MCF 10A (cell line): ENCODE measurements around the gene QARS1. TPM values are rescaled to one million over a fixed set of nuclear protein-coding genes. Genes with fewer than 3 reads are reported as not detected.

ENCODE experiments used
- BruUV-seq: library from RNA; stranded (reverse); fragments of 400-500 nt; replicated peaks from 2 replicates; lab custom pipeline; 2021; lab: Mats Ljungman, UMichigan
- CTCF ChIA-PET: fragments of 300-600 bp; sonication (Branson Sonifier 250); formaldehyde crosslinking; extraction: SDS; loops from one replicate; lab custom pipeline; 2021; ENCODE audit warnings: antibody characterized with exemption, inconsistent platforms; lab: Yijun Ruan, JAX
- POLR2A ChIA-PET: fragments of 300-600, 350-650 bp; sonication (Branson Sonifier 250); formaldehyde crosslinking; extraction: SDS; loops from one replicate; lab custom pipeline; 2020; ENCODE audit warnings: antibody characterized with exemption, inconsistent platforms; lab: Yijun Ruan, JAX
- DNase-seq: peaks from one replicate; pipeline ENCODE4 v3.0.0-alpha.2; 2018; ENCODE audit not compliant: unreplicated experiment
- H3K27ac Mint-ChIP-seq: one replicate; pipeline ENCODE4 v1.8.0; 2022; ENCODE audit warnings: mild to moderate bottlenecking, low read depth, mixed read lengths; ENCODE audit not compliant: unreplicated experiment
- H3K27me3 Mint-ChIP-seq: one replicate; pipeline ENCODE4 v1.8.0; 2022; ENCODE audit warnings: mixed read lengths; ENCODE audit not compliant: insufficient read depth, unreplicated experiment
- H3K36me3 Mint-ChIP-seq: one replicate; pipeline ENCODE4 v1.8.0; 2022; ENCODE audit warnings: mild to moderate bottlenecking, moderate library complexity, mixed read lengths; ENCODE audit not compliant: insufficient read depth, unreplicated experiment
- H3K4me1 Mint-ChIP-seq: one replicate; pipeline ENCODE4 v1.8.0; 2022; ENCODE audit warnings: mixed read lengths; ENCODE audit not compliant: insufficient read depth, unreplicated experiment
- H3K4me3 Mint-ChIP-seq: one replicate; pipeline ENCODE4 v1.8.0; 2022; ENCODE audit warnings: mild to moderate bottlenecking, moderate library complexity, mixed read lengths; ENCODE audit not compliant: unreplicated experiment
- H3K9me3 Mint-ChIP-seq: one replicate; pipeline ENCODE4 v1.8.0; 2022; ENCODE audit warnings: mixed read lengths; ENCODE audit not compliant: unreplicated experiment
- intact Hi-C: fragments of 100-400 bp; cut with micrococcal nuclease; formaldehyde crosslinking; loops from 2 replicates; pipeline ENCODE4 v1.14.1; 2022
- total RNA-seq: library from RNA; stranded (reverse); gene quantifications from 2 replicates; pipeline ENCODE4 v1.2.3, GENCODE V29; 2022
- TF ChIP-seq, protein P1 (sequence below): fragments of 200-600 bp; IDR thresholded peaks from one replicate; pipeline ENCODE4 v1.8.0; 2022; ENCODE audit warnings: antibody characterized with exemption, mild to moderate bottlenecking; ENCODE audit not compliant: unreplicated experiment

Gene QARS1
- total RNA-seq, 1 experiment from 2014 or later: 149 TPM

DNA sequence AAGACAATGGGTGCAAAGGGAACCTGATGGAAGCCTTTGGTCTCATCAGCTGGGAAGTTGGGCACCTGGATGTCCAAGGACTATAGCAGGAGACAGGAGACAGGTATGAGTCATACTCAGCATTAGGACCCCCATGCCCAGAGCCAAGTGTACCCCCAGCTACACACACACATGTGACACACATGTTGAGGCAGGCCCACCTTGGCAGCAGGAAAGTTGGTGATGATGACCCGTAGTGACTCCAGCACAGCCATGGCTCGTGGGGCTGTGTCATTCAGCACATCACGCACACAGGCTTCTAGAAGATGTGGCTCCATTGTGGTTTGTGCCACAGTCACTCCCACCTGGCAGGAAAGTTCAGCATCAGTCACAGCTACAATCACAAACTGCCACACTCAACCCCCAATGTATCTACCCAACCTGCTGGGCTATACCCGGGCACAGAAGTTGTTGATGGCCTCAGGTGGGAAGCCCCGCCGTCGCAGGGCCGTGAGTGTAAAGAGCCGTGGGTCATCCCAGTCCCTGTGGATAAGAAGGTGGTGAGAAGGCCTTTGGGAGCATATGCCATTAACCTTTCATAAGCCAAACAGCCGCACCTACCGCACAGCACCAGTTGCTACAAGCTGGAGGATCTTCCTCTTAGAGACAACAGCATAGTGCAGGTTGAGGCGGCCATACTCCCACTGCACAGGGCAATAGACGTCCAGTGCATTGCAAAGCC, 5.5 kb downstream of the QARS1 start:
- H3K9me3 Mint-ChIP-seq: no peaks in the 10 kb centered on the region
- CTCF ChIA-PET: no interaction called here
- H3K36me3 Mint-ChIP-seq: peaks cover 65% of the 10 kb centered on the region
- no peak overlapping the region for H3K27ac Mint-ChIP-seq
- no peak overlapping the region for H3K4me3 Mint-ChIP-seq
- no peak for DNase-seq
- POLR2A ChIA-PET: interaction anchor here (0.7 kb wide), 1 partner anchor 87 kb away, joined by 3 read pairs; no protein-coding TSS in a partner anchor
- TF ChIP-seq, protein P1, sequence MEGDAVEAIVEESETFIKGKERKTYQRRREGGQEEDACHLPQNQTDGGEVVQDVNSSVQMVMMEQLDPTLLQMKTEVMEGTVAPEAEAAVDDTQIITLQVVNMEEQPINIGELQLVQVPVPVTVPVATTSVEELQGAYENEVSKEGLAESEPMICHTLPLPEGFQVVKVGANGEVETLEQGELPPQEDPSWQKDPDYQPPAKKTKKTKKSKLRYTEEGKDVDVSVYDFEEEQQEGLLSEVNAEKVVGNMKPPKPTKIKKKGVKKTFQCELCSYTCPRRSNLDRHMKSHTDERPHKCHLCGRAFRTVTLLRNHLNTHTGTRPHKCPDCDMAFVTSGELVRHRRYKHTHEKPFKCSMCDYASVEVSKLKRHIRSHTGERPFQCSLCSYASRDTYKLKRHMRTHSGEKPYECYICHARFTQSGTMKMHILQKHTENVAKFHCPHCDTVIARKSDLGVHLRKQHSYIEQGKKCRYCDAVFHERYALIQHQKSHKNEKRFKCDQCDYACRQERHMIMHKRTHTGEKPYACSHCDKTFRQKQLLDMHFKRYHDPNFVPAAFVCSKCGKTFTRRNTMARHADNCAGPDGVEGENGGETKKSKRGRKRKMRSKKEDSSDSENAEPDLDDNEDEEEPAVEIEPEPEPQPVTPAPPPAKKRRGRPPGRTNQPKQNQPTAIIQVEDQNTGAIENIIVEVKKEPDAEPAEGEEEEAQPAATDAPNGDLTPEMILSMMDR: no peak
- peaks cover 7% of the 10 kb centered on the region for H3K4me1 Mint-ChIP-seq
- BruUV-seq: TSS peak; percentile 16
- intact Hi-C loops: no loop called here
- no peaks in the 10 kb centered on the region for H3K27me3 Mint-ChIP-seq

DNA sequence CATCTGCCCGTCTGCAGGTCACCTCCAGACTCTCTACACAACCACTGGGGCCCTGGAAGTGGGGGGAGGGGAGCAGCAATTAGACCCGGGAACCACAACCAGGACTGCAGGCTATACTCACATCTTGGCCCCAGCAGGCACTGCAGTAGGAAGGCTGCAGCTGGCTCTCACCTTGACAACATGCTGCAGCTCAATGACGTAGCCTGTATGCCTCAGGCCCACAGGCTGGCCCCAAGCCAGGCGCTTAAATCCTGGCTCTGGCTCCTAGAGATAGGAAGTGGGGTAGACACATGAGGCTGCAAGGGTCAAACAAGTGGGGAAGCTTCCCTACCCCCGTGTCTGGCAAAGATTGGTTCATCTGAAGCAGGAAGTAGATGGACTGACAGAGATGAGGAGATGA, 6.1 kb downstream of the QARS1 start:
- H3K27ac Mint-ChIP-seq: no peak overlapping the region
- peak; percentile 36 for DNase-seq
- no peak overlapping the region for H3K4me3 Mint-ChIP-seq
- peaks cover 70% of the 10 kb centered on the region for H3K36me3 Mint-ChIP-seq
- H3K9me3 Mint-ChIP-seq: no peaks in the 10 kb centered on the region
- ChIA-PET CTCF (no interaction called here), POLR2A (interaction anchor here (0.6 to 0.7 kb wide), 2 partner anchors 22 to 86 kb away, joined by 3 read pairs; partner anchors contain the start of gene USP19)
- TF ChIP-seq, protein P1: no peak
- no TSS peak for BruUV-seq
- intact Hi-C loops: no loop called here
- peaks cover 4% of the 10 kb centered on the region for H3K4me1 Mint-ChIP-seq
- no peaks in the 10 kb centered on the region for H3K27me3 Mint-ChIP-seq

DNA sequence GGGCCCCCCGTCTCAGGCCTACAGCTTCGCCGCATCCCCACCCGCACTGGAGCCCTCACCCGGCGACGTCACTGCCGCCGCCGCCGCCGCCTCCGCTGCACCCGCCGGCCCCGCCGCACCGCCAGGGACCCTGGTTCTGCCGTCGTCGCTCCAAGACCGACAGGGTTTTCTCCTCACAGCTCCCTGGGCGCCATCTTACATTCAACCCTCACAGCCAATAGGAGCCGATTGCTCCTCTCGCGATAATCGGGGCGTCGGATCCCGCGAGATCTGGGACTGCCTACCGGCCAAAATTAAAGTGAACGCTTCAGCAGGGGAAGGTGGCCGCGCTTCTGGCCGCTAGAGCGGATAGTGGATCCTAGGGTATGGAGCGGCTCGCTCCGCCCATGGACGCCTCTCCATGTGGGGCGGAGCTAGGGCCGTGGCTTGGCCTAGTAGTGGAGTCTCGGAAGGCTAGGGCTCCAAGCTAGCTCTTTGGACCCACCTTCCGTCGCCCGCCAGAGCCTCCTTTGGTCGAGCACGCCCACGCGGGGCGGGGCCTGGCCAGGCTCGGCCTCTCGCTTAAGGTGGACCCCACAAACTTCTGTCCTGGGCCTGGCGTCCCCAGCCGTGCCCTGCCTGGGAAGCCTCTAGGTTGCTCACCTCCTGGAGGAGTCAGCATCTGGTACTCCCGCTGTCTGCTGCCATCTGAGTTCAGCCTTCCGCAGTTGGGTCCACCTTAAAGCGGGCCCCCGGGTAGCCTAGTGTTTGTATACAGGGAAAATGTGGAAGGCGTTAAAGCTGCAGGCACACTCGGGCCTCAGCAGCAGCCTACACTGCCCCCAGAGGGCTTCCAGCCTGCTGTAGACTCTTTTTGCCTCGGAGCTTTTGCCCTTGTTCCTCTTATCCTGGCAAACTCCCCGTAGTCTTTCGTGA, 10.4 kb downstream of the QARS1 start, which contains the start of gene QRICH1:
QRICH1 (minus strand) TSS at position 219 of the 915 bp plus-strand sequence. CDS start 17,054 bp downstream, outside the sequence.
- Mint-ChIP-seq H3K4me1 (peaks cover 6% of the 10 kb centered on the region), H3K27ac (peak within 1 kb of the TSS; percentile 98), H3K9me3 (no peaks in the 10 kb centered on the region), H3K4me3 (peak within 1 kb of the TSS; percentile 89), H3K27me3 (no peaks in the 10 kb centered on the region), H3K36me3 (peaks cover 56% of the 10 kb centered on the region)
- TF ChIP-seq, protein P1: peak; percentile 21
- BruUV-seq: no TSS peak
- DNase-seq: peak; percentile 99
- POLR2A ChIA-PET: interaction anchor here (0.5 to 4.9 kb wide), 42 partner anchors 9 to 1824 kb away, joined by 3 to 128 read pairs (median 6); partner anchors contain the start of genes DAG1, DALRD3, GPX1 and IMPDH2
- CTCF ChIA-PET: interaction anchor here (0.5 to 1.9 kb wide), 19 partner anchors 9 to 376 kb away, joined by 3 to 6 read pairs (median 3); partner anchors contain the start of genes DAG1, GPX1, LAMB2 and NDUFAF3
- intact Hi-C loops: loop anchor here (1.0 to 5.0 kb wide), 2 partner anchors 64 to 67 kb away; partner anchors contain the start of gene IMPDH2
